HG03108 (cell line): Measurements from ENCODE around the gene ELN.
"Not testable (repeated sequence)": the region's sequence is repeated elsewhere in the genome, so short reads cannot be mapped to it uniquely, and the experiment has no call there.

ENCODE experiments used
- ATAC-seq: cut with Tn5 transposase; IDR thresholded peaks from one replicate; pipeline ENCODE4 v1.9.1; 2021; ENCODE audit warnings: moderate library complexity; ENCODE audit not compliant: unreplicated experiment

Gene ELN

DNA sequence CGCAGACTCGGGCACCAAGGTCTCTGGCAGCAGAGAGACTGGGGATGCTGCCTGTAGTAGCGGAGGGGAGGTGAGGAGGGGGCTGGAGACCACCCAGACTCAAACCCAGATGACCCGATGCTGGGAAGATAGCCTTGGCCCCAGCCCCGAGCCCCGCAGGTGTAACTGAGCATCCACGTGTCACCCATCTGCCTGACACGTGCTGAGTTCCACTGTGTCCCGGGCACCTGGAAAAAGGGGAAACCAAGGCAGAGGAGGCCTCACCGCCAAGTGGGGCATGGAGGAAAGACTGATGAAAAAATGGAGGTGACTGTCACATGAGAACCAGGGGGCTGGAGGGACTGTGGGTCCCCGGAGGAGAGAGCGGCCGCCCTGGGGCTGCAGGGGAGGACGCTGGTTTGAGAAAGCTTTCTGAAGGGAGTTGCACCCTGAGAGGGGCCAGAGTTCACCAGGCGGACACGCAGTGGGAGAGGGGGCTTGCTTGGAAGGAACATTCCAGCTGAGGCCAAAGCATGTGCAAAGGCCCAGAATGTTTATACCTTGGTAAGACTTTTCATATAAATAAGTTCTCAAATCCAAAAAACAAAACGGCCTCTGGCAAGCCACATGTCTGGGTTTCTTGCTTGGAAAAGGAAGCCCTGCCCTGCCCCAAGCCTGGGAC lies 27.4 kb upstream of the ELN start:
- ATAC-seq: no peak

DNA sequence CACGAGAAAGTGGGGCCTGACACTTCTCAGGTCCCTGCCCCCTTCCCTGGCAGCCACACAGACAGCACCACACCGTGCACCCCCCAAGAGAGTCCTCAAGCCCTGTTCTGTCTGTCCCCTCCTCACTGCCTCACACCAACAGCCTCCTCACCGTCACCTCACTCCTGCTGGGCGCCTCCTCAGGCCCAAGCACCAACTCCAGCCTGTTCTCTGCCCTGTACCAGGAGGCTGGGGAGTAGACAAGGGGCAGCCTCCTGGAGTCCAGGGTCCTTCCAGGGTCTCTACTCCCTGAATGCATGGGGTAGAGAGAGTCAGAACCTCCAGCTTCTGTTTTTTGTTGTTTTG lies 26.9 kb upstream of the ELN start:
- no peak for ATAC-seq

DNA sequence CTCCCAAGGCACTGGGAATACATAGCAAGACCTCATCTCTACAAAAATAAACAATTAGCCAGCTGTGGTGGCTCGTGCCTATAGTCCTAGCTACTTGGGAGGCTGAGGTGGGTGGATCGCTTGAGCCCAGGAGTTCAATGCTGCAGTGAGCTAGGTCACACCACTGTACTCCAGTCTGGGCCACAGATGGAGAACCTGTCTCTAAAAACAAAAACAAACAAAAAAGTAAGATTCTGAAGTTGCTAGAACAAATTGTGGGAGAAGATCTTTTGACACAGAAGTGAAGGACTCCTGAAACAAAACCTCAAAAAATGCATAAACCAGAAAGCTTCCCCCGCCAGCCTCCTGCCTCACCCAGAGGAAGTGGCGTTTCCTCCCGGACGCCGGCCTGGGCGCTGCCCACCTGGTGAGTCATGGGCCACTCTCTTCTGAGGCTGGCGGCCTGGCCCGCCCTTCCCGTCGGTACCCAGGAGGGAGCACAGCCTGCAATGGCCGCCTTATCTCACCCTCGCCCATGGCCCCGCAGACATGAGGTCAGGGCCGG lies 25.4 kb upstream of the ELN start:
- ATAC-seq: no peak

DNA sequence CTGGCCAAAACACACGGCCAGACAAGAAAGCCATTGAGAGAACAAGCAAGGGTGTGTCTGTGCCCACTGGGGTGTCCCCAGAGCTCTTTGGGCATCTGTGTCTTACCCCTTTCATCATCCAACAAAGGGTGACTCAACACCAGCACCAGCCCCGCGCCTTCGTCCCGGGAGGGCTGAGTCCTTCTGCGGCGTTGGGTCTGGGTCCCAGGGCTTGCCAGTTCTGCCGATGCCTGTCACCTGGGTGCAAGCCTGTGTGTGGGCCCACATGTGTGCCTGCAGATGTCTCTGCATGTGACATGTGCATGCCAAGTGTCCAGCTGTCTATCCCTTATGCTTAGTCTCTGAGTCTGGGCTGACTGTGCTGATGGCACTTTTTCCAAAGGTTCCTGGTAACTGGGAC lies 24.4 kb upstream of the ELN start:
- no peak for ATAC-seq

DNA sequence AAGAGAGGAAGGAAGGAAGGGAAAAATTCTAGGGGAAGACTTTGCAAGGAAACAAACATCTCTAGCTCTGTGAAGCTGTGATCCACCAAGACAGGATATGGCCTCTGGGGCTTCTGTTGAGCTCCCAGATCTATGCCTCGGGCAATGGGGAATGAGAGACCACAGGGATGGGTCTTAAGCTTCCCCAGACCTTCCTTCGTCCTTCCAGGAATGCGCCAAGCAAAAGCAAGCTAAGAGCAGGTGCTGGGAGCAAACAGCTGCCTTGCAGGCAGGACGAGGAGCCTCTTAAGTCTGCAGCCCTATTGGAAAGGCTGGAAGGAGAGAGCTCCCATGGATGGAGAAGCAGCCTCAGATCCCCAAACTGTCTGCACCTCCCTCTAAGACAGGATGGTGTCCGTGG lies 21.9 kb upstream of the ELN start:
- no peak for ATAC-seq

DNA sequence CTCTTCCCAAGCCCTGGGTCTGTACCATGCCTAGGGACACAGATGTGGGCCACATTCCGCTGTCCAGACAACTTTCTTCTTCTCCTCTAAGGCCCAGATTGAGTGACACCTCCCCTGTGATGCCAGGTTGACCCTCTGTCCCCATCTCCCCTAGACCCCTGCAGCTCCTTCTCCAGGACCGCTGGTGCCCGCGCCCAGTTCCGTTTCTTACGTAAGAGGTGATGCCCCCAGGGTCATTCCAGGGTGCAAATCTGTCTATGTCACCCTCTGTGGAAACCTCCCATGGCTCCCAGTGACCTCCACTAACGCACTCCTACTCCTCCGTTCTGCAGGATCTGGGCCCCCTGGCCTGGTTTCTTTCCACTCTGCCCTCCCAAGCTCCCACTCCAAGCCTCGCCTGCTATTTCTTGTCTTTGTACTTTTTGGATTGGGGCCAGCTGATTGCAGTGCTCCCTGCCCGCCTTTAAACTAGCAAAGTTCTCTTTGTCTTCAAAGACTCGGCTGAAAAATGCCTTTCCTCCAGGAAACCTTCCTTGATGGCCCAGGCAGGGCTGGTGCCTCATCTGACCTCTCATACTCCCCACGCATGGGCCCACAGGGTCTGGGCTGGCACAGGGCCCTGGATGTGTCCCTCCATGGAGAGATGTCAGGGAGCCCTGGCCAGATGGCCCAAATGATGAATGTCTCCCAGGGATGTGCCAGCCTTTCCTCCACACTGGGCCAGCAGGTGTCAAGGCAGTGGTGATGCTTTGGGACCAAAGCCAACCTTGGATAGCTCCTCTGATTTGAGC lies 21.3 kb upstream of the ELN start:
- ATAC-seq: no peak

DNA sequence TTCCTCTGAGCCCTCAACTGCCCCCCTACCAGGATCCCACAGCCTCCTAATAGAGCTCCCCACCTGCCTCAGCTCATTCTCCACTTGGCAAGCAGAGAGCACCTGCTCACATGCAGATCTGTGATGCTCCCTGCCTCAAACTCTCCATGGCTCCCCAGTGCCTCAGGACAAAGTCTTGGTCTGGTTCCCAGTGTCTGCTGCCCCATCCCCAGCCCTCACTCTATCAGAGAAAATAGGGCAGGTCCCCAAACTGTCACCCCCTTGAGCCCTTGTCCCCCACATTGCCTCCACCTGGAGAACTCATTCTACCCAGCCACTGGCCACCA lies 20.8 kb upstream of the ELN start:
- ATAC-seq: no peak

DNA sequence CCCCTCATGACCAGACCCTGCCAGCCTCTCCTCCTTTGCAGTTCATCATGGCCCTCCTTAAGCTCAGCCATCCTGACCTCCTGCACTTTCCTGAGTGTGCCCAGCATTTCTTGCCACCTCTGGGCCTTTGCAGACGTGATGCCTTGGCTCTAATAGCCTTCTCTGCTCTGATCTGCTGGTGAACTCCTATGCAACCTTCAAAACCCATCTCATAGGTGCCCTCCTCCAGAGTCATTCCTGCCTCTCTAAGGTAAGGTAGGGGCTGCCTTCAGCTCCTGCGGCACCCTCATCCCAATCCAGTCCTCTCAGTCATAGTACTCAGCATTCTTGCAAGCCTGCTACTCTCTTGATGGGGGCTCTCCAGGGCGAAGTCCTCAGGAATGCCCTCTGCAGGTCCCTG lies 19.3 kb upstream of the ELN start:
- no peak for ATAC-seq

DNA sequence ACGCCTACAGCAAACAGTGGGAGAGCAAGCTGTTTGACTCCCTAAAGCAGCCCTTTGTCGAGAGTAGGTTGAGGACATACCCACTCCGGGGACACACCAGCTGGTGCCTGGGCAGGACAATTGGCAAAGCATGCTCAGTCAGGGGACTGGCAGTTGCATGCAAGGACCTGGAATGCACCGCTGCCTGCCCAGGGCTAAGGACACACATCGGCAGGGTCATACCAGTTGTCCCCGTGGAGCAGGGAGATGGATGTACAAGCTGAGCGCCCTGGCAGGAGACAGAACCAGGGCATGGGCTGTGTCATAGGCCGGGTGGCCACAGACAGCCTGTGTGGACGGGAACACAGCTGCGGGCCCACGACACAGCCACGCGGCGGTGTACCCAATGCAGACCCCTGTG lies 18.3 kb upstream of the ELN start:
- ATAC-seq: no peak

DNA sequence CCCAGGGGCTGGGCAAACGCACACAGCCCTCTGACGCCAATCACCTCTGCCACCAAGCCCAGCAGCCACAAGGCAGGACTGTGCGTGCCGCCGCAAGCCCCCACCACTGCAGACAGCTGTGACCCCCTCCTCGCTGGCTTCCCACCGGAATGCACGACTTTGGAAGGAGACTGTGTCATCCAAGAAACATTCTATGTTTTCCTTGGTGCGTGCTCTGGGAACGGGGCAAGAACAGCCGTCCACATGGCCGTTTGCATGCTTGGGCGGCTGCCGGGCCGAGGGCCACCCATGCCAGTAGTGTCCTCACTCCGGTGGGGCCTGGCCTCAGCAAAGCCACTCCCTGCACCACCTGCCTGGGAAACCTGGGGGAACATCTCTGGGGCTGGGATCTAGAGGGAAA lies 17.6 kb upstream of the ELN start:
- no peak for ATAC-seq

DNA sequence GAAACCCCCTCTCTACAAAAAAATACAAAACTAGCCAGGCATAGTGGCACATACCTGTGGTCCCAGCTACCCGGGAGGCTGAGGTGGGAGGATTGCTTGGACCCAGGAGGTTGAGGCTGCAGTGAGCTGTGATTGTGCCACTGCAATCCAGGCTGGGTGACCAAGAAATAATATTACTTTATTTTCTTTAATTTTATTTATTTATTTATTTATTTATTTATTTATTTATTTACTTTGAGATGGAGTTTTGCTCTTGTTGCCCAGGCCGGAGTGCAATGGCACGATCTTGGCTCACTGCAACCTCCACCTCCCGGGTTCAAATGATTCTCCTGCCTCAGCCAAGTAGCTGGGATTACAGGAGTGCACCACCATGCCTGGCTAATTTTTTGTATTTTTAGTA lies 16.6 kb upstream of the ELN start:
- not testable (repeated sequence) for ATAC-seq

DNA sequence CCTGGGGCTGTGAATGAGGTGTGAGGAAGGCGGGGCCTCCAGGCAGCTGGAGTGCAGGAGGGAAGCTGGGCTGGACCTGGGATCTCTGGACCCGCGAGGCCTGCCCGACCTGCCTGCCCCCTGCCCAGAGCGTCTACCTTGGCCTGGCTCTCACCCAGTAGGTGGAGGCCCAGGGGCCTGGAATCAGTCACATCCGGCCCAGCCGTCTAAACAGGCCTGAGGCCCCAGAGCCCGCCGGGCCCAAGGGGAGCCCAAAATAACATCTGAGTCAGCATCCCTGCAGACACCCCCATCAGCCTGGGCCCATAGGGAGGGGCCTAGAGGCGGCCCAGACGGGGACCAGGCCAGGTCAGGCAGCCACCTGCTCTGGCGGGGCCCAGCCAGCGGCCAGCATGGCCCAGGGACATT lies 15.1 kb upstream of the ELN start:
- ATAC-seq: peak; percentile 94

DNA sequence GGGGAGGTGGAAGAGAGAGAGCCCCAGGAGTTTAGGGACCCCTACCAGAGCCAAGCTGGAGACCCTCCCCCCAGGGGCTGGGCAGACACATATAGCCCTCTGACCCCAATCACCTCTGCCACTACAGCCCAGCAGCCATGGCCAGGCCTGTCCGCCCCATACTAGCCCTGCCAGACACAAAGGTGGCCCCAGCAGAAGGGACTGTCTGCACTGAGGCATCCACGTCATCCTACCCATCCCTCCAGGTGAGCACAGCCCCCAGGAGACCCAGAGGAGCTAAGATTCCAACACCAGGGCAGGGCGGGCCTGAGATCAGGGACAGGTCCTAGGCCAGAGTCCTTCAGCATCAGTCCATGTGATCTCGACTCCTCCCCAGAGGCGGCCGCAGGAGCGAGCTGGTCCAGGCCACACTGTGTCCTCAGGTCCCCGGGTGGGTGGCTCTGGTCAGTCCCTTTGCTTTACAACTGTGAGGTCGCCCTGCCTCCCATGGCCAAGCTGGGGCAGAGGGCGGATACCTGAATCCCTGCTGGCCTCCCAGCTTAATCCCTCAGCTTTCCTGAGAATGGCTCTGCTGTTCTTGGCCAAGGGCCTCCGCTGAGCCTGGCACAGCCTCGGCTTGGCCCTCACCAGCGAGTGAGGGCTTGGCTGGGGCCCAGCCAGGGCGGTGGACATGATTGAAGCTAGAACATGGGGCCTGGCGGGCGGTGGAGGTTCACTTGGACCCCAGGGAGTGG lies 14.3 kb upstream of the ELN start:
- ATAC-seq: no peak

DNA sequence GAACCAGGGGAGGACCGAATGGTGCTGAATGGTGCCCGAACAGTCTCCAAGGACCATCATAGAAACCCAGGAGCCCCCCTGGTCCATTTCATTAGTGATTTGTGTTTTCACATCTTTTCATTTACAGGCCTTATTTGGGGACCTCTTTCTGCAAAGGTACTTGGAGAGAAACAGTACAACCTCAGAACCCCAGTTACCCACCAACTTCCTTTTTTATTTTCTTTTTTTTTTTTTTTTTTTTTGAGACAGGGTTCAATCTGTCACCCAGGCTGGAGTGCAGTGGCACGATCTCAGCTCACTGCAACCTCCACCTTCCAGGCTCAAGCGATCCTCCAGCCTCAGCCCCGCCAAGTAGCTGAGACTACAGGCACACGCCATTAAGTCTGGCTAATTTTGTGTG lies 13.0 kb upstream of the ELN start:
- ATAC-seq: no peak

DNA sequence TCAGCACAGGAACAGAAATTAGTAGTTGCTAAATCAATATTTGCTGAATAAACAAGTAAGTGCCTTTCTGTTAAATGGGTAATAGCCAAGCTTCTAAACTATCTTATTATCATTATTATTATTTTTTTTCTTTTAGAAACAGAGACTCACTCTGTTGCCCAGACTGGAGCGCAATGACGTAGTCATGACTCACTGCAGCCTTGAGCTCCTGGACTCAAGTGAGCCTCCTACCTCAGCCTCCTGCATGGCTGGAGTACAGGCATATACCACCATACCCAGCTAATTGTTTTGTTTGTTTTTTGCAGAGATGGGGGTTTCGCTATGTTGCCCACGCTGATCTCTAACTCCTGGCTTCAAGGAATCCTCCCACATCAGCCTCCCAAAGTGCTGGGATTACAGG lies 12.3 kb upstream of the ELN start:
- ATAC-seq: no peak

DNA sequence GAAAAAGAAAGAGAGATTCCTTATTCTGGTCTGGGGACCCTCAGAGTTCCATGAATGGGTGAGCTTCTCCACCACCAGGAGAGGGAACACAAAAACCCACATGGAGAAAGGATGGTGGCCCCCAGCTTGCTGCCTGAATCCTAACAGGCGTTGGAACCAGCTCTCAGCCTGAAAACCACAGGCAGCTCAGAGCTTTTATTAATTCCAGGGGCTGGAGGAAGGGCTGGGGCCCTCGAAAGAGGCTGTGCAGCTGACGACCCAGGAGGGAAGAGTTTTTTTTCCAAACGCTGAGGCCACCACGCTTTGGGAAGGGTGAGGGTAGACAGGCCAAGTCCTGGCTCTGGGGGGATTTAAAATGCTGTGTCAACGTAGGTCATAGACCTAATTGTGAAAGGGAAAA lies 10.8 kb upstream of the ELN start:
- ATAC-seq: no peak

DNA sequence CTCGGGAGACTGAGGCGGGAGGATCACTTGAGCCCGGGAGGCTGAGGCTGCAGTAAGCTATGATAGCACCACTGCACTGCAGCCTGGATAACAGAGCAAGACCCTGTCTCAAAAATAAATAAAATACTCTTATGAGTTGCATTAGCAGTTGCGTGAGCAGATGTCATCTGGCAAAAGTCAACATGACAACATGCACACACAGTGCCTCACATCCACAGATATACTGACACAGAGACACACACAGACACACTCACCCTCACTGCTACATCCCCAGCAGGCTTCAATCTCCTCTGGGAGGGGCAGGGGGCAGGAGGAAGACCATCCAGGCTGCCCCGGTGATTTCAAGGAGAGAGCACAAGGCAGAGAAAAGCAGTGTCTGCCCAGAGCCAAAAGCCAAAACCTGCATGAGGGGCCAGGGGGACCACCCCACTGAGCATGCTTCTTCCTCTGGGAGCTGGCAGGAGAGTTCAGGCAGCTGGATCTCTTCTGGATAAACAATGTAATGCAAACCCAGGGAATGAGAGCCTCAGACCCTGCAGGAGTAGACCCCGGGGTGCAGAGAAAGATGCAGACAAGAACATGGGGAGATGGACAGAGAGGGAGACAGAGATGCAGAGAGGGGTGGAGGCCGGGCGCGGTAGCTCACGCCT lies 9.6 kb upstream of the ELN start:
- no peak for ATAC-seq

DNA sequence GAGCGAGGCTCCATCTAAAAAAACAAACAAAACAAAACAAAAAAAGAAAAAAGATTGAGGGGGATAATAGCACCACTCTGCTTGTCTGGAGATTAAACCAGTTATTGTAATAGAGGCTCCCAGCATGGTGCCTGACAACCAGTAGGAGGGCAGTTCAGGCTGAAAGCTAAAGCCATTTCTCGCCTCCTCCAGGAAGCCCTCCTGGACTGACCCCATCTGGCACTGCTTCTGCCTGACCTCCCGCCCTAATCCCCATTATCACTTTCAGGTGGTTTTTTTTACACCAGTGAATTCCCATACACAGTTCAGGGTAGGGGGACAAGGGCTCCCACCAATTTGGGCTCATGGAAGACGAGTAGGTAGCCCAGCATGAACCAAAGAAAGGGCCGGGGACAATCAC lies 8.8 kb upstream of the ELN start:
- no peak for ATAC-seq

DNA sequence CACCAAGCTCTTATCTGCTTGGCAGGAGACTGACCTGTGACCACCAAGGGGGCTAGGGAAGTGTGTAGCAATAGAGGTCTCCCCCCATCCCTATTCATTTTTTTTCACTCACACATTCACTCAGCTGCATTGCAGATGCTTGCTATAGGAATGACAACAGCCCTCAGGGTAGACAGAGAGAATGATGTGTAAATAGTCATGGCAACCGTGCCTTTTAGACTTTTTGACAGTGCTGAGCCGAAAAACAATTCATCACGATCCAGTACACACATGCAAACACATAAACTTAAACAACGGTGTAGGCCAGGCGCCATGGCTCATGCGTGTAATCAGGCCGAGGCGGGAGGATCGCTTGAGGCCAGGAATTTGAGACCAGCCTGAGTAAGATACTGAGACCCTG lies 7.6 kb upstream of the ELN start:
- ATAC-seq: no peak

DNA sequence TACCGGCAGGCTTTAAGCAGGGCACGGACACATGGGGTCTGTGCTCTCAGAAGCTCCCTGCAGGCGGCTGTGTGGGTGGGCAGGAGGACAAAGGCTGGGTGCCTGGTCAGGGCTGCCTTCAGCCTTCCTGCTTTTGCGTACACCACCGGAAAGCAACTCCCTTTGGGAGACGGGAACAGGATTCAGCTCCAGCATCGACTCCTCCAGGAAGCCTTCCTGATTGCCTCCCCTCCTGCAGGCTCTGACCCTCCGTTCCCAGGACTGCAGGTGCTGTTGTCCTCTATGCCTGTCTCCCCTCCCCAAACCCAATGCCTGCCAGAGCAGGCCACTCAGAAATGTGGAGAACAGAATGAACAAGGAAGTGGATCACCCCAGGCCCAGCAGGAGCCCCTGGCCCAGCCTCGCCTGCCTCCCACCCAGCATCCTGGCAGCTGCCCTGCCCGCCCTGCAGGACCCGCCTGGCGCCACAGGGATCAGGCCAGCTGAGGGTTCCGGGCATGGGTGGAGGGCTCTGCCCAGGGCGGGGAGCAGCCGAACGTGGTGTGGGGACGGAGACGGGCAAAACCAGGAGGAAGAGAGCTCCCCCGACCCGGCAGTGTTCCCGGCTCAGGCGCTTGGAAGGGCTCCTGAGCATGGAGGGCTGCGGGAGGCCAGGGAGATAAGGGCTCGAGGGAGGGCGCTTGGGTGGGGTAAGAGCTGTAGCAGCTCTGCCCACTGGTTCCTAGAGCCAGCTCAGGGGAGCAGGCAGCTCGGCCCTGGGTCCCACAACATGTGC lies 6.2 kb upstream of the ELN start:
- no peak for ATAC-seq

DNA sequence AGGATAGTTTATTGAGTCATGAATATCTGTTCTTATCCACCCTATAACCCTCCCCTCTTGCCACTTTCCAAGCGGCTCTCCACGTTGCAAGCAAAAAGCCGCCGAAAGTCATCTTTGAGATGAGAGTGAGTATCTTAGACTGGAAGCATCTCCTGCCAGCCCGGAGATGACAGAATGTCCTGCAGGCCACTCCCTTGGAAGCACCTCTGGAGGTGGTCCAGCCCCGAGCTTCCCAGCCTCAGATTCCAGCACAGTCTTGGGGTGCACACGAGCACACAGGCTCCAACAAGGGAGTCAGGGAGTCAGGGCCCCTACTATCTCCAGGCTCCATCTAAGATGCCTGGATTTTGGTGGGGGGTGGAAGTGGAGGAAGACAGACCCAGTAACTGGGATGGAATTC lies 5.5 kb upstream of the ELN start:
- ATAC-seq: no peak
